GM19351 (cell line): ENCODE measurements around the gene DHFR2.
"Not testable (repeated sequence)": the region's sequence is repeated elsewhere in the genome, so short reads cannot be mapped to it uniquely, and the experiment has no call there.

Experiments
- ATAC-seq: cut with Tn5 transposase; IDR thresholded peaks from one replicate; pipeline ENCODE4 v1.9.1; 2021; ENCODE audit warnings: mild to moderate bottlenecking, moderate library complexity; ENCODE audit not compliant: unreplicated experiment

Gene DHFR2

DNA sequence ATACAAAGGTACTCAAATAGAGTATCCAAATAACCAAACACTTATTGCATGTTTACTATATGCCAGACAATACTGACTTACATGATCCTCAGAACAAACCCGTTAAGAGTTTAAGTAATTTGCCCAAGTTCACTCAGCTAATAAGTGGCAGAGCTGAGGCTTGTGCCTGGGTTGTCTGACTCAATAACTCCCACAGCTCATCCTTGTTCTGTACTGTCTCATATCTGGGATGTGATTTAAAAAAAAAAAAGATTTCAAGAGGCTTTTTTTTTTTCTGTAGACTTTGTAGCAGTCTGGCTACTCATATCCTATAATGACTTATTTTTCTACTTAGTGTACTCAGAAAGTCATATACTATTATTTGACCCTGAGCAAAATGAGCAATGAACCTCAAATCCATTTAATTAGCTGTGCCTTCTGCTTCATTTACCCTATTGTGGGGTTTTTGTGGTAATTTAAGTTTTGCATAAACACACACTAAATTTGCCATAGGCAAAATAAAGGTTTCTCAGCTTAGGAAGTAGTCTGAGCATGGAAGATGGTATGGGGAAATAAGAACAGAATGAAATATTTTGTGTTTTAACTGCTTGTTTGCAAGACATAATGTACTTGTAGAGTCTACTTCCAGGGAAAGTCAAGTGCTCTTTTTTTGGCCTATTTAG is 3.2 kb upstream of the DHFR2 start:
- no peak for ATAC-seq

DNA sequence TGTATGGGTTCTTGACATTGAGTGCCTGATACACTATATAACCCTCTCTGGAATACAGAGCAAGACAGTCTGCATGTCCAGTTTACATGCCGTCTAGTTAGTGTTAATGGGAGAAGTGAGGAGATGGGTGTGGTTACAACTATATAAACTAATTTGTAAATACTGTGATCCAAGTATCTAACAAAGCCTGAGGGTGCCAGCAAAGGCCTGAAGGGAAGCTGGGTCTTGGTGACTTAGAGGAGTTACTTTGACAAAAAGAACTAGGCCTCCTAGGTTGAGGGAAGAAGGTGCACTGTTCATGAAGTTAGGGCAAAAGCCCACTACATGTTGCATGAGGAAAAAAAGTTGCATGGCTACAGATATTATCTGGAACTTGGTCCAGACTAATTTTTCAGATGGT is 2.4 kb upstream of the DHFR2 start:
- no peak for ATAC-seq

DNA sequence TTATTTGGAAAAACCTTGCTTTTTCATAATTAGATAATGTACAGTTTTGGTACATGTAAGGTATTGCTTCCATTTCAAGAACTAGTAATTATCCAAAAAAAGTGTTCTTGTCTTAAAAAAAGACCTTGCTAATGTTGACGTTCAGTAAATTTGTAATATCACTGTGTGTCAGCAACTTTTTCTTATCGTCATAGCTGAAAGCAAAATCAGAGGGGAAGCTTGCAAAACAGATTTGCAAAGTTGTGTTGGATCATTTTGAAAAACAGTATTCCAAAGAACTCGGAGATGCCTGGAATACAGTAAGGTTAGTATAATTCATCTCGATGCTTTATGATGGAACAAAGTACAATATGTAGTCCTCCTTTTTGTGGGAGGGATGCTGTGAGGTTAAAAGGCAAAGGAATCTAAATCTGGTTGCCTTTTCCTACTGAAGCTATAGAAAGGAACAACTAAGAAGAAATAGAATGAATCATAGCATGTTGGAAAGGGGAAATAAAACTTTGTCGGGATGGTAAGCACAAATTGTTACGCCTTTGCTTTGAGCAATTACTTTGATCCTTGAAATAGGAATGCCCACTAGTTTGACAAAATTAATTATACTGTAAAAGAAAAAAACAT is 1.6 kb upstream of the DHFR2 start:
- no peak for ATAC-seq

DNA sequence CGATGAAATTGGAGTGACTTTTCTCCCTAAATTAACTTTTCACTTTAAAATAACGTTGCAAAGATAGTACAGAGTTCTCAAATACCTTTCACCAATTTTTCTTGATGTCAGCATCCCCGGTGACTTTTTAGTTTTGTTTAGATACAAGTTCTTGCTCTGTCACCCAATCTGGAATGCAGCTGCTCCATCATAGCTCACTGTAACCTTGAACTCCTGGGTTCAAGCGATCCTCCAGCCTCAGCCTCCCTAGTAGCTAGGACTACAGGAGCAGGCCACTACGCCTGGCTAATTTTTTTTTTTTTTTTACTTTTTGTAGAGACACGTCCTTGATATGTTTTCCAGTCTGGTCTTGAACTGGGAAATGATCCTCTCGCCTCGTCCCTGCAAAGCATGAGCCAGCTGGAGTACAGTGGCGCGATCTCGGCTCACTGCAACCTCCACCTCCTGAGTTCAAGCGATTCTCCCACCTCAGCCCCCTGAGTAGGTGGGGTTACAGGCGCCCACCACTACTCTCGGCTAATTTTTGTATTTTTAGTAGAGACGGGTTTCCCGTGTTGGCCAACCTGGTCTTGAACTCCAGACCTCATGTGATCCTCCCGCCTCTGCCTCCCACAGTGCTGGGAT is 892 bp upstream of the DHFR2 start:
- no peak for ATAC-seq

DNA sequence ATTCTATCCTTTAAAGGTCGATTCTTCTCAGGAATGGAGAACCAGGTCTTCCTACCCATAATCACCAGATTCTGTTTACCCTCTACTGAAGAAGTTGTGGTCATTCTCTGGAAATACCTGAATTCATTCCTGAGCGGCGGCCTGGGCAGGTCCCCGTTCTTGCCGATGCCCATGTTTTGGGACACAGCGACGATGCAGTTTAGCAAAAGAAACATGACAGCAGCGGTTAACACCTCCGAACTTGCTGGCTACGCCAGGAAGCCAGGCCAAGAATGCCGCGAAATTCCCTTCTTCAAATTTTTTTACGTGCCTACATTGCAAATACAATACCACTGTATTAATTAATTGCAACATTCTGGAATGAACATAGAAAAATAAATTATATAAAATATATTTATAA is 1.4 kb downstream of the DHFR2 start:
- ATAC-seq = no peak

DNA sequence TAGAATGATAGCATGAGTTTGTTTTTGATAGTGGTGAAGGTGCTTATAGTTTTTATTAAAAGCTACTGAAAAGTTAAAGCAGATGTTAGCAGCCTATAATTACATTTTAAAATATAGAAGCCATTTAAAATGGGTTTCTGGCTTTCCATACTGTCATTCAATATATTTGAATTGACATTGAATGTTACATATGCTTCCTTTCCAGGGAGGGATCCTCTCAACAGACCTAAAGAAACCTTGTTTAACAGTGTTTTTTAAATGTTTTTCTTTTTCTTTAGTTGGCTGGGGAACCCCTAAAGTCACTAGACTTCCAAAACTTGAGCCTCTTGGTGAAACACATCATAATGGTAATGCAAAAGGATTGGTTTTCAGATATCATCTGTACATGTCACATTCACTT is 12.2 kb downstream of the DHFR2 start:
- ATAC-seq = no peak

DNA sequence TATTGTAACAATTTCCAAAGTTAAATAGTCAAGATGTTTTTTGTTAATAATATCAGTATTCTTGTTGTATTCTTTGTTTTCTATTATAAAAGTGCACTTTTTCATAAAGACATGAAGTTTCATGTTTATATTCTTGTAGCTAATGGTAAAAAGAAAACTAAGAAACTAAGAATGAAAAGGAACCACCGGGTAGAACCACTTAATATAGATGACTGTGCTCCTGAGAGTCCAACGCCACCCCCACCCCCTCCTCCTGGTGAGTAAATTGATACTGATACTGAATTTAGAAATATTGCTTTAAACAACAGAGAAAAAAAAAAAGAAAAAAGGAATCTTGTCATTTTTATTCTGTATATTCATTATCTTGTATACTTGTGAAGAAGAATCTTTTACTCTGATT is 13.4 kb downstream of the DHFR2 start:
- ATAC-seq = no peak

DNA sequence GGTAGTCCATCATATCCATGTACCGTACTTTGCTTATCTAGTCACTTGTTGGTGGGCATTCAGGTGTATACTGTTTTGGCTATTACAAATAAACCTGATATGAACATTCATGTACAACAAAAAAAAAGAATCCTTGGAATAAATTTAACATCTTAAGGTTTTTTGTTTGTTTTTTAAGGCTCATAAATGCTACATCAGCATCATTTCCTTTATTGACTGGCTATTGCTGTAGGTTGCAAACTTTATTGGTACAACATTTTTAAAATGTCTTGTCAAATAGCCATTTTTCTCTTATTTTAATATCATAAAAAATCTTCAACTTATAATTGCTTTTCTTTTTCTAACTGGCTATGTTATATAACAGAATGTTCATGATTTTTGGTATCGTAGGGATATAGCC is 16.2 kb downstream of the DHFR2 start:
- no peak for ATAC-seq

DNA sequence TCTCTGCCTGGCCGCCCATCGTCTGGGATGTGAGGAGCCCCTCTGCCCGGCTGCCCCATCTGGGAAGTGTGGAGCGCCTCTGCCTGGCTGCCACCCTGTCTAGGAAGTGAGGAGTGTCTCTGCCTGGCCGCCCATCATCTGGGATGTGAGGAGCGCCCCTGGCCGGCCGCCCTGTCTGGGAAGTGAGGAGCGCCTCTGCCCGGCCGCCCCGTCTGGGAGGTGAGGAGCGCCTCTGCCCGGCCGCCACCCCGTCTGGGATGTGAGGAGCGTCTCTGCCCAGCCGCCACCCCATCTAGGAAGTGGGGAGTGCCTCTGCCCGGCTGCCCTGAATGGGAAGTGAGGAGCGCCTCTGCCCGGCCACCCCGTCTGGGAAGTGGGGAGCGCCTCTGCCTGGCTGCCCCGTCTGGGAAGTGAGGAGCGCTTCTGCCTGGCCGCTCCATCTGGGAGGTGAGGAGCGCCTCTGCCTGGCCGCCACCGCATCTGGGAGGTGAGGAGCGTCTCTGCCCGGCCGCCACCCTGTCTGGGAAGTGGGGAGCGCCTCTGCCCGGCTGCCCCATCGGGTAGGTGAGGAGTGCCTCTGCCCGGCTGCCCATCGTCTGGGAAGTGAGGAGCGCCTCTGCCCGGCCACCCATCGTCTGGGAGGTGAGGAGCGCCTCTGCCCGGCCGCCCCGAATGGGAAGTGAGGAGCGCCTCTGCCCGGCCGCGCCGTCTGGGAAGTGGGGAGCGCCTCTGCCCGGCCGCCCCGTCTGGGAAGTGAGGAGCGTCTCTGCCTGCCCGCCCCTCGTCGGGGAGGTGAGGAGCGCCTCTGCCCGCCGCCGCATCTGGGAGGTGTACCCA is 18.4 kb downstream of the DHFR2 start:
- not testable (repeated sequence) for ATAC-seq

DNA sequence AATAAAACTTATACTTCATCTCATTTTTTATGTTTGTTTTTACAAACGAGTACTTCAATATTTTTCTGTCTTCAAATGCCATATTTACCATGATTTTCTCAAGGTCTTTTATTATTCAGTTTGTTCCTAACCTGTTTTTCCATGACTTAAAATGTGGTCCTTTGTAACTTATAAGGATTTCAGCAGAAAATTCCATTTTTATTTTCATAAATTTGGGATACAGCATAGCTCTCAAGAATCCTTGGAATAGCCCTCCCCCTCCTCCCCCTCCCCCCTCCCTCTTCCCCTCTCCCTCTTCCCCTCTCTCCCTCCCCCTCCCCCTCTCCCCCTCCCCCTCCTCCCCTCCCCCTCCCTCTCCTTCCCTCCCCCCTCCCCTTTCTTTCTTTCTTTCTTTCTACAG is 19.4 kb downstream of the DHFR2 start:
- ATAC-seq = no peak

DNA sequence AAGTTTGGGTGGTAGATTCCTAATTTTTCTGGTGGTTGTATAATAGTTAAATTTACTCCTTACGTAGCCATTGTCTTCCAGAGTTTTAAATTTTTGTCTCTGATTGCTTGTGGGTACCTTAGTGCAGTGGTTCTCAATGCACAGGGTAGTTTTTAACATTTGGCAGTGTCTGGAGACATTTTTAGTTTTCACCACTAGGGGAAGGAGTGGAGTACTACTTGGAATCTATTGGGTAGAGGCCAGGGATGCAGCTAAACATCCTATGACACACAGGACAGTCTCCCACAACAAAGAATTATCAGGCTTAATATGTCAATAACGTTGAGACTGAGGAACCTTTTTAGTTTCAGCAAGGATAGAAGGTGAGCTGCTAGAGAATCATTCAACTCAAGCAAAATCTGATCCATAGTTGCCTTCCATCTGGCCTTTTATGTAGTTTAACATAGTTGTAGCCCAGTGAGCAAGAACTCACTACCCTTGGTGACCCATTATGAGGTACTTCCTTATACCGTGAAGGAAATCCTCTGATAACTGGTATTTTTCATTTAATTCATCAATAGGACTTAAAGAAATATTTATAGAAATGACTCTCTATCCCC is 25.7 kb downstream of the DHFR2 start:
- ATAC-seq = peak; percentile 91

DNA sequence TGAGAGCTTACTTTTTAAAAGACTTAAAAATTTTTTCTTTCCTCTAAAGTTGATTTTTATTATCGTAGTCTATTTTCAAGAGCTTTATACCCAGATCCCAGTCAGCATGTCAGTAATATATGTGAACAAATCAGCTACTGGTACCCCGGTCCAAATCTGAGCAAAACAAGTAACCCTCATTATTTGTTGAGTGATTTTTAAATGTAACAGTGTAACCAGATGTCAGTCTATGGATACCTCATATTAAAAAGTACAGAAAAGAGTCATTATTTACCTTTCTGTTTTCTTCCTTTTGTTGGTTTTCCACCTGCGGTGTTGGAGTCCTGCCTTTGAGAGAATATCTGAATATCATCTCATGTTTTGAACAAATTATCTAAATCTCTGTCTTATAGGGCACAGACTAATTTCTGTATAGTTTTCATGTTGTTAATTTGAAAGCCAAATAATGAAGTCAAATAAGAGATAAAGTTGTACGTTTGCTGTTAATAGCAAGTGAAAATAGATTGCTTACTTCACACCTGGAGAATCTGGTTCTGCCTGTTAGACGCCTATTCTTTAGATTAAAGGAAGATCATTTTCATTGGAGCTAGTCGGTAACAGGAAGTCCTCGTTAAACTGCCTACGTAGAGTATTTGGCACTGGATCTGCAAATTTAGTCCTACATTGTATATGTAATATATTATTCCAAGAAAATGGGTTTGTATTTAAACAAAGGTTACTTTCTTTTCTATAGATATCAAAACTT is 34.5 kb downstream of the DHFR2 start, which contains the start of gene STX19:
STX19 (minus strand) TSS at position 505 of the 745 bp plus-strand sequence. CDS start 13,328 bp downstream, outside the sequence.
- no peak for ATAC-seq

DNA sequence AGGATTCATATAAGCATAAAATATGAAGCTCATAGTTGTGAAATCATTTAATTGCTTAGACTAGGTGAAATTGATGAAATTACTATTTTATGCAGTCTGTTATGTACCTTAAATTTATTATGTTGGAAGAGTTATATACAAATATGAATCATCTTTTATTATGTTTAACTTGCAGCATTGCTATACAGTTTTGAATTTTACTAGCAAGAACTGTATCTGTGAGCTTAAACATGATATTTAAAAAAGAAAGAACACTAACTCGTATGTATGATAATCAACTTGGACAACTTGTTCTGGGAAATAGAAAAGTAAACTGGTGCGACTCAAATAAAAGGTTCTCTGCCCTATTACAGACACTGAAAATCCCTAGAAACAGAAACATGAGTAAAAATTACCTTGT is 36.1 kb downstream of the DHFR2 start:
- ATAC-seq = no peak

DNA sequence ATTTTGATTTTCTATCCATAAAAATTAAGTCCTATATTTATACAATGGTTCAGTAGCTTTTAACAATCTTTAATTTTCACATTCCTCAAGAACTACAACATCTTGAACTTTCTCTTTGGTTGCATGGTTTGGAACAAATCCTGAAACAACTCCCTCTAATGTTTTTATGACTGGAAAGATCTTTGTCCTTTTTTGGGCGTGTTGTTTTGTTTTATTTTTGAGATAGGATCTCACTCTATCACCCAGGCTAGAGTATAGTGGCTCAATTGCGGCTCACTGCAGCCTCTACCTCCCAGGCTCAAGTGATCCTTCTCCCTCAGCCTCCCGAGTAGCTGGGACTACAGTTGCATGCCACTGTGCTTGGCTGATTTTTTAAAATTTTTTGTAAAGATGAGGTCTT is 38.3 kb downstream of the DHFR2 start:
- no peak for ATAC-seq

DNA sequence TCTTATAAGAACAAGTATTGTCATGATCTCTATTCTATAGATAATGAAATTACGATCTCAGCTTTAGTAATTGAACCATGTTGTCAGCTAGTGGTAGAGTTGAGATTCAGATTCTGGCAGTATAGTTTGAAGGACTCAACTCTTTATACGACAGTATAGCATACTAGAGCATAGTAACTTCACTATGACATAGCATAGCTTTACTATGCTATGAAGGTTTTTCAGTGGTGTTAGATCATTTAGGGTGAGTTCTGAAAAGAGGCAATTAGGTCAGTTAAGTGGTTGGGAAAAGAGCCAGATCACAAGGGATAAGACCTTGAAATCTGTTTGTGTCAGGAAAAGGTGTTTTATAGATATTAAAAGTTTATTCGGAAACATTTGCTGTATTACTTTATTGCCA is 42.4 kb downstream of the DHFR2 start:
- ATAC-seq = no peak

DNA sequence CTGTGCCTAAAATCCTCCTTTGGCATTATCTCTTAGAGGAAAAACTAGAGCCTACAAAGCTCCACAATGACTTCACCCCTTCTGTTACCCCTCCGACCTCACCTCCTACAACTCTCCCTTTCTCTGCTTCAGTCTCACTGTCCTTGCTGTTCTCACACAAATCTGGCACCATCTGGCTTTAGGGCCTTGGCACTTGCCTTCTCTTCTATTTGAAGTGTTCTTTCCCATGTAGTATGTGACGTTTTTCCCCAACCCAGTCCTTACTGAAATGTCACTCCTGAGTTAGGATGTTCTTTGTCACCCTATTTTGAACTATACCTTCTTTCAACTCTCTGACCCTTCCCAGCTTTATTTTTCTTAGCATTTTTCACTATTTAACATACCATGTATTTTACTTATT is 43.1 kb downstream of the DHFR2 start:
- ATAC-seq = no peak

DNA sequence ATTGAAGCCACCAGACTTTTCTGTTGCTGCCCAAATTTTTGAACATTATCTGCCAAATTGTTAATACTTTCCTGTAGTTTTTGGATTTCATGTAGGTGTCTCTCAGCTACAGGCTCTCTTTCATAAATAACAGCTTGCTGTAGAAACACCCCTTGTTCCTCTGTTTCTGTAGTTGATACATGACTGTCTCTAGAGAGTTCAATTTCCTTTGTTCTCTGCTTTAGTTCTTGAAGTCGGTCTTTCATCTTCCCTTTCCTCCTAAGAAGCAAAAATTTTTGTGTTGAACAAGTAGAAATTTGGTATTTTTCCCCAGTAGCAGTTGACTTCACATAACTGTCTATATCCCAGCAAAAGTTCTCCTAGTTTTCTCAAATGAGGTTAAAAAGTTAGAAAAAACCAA is 47.7 kb downstream of the DHFR2 start:
- ATAC-seq = no peak

DNA sequence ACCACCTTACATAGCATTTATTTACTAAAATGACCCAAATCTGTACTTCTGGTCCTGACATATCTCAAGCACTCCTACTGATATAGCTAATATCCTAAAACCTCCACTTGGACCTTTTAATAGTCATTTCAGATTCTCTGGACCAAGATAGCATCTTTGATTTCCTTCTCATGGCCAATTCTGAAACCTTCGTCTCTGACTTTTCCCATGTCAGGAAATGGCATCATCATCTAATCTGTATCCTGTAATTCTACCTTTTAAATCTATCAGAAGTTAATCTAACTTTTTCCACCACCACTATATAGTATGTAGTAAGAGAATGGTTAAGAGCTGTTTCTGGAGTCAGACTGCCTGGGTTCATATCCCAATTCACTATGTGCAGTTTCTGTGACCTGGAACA is 50.5 kb downstream of the DHFR2 start:
- no peak for ATAC-seq

DNA sequence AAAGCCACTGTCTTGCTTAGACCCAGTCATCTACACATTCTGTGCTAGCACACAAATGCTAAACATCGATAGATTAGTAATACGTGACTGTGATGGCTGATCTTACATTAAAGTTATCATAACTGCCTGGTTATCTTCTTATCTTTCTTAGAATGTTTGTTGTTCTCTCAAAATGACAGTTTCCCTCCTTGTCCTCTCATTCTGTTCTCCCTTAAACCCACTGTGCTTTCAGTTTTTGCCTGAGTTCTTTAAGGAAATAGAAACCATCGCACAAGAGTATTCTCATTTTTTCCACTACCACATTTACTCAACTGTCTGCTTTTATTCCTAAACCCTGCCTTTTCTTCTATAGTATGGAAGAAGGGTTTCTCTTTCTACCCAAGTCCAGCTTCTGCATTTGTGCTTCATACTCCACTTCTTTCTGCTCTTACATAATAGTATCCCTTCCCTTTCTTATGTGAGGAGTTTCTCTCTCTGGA is 51.4 kb downstream of the DHFR2 start:
- no peak for ATAC-seq

DNA sequence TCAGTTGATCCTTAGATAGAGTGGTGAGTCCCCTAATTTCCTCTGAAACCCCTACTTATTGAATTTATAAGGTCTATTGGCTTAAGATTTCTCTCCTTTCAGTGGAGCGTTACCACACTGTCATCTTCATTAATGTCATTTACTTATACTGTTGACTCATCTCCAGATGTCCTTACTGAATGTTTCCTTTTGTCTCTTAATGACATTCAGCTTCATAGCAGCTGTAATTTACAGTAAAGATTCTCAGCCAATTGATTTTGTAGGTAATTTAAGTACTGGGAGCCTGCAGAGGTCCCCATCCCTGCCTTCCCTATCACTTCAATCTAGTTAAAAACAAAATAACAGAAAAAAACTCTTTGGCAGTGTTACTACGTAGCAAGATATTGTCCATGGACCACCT is 53.1 kb downstream of the DHFR2 start:
- ATAC-seq = no peak
